Common myeloid progenitor, CD34-positive (primary cell): ENCODE data around the gene TRAPPC11.
A peak's percentile ranks its signal among the peaks of the same experiment; 100 is the strongest.
"Not testable (repeated sequence)": the region's sequence is repeated elsewhere in the genome, so short reads cannot be mapped to it uniquely, and the experiment has no call there.

ENCODE experiments used
- CTCF ChIA-PET: fragments of 350-600 bp; sonication (Branson Sonifier 250); formaldehyde crosslinking; loops from one replicate; lab custom pipeline; 2021; ENCODE audit warnings: antibody characterized with exemption; lab: Charles Lee
- POLR2A ChIA-PET: fragments of 350-600 bp; sonication (Branson Sonifier 250); formaldehyde crosslinking; loops from one replicate; lab custom pipeline; 2021; ENCODE audit warnings: antibody characterized with exemption; lab: Charles Lee
- DNase-seq, 3 donors: peaks; one replicate each; pipeline versions ENCODE4 v3.0.0 to v3.0.0-alpha.2; 2013
- H3K27ac ChIP-seq, 2 experiments: 1 replicate in 1 of 2; 2 replicates in 1 of 2; pipeline ENCODE4 v1.7.0; 2013; ENCODE audit warnings: inconsistent platforms in 2 of 2, low read length in 2 of 2, mild to moderate bottlenecking in 2 of 2, low read depth in 1 of 2, moderate library complexity in 1 of 2; ENCODE audit not compliant: severe bottlenecking in 2 of 2, insufficient read depth in 1 of 2, poor library complexity in 1 of 2
- H3K27me3 ChIP-seq, 5 experiments: replicated peaks in 2 of 5; 1 replicate in 3 of 5; 2 replicates in 2 of 5; pipeline versions ENCODE4 v1.6.1 to v1.7.0; 2013; ENCODE audit warnings: low read length in 4 of 5, mild to moderate bottlenecking in 2 of 5, moderate library complexity in 2 of 5, inconsistent platforms in 1 of 5; ENCODE audit not compliant: insufficient read depth in 5 of 5, control insufficient read depth in 4 of 5
- H3K36me3 ChIP-seq, 4 experiments: 1 replicate in 2 of 4; 2 replicates in 2 of 4; pipeline versions ENCODE4 v1.6.1 to v1.7.0; 2013; ENCODE audit warnings: low read length in 3 of 4, control low read depth in 1 of 4, mild to moderate bottlenecking in 1 of 4; ENCODE audit not compliant: control insufficient read depth in 4 of 4, insufficient read depth in 4 of 4
- H3K4me1 ChIP-seq, 4 experiments: 1 replicate in 3 of 4; 2 replicates in 1 of 4; pipeline versions ENCODE4 v1.6.1 to v1.7.1; 2013; ENCODE audit warnings: low read length in 3 of 4, mild to moderate bottlenecking in 3 of 4, control low read depth in 1 of 4, inconsistent platforms in 1 of 4, moderate library complexity in 1 of 4; ENCODE audit not compliant: control insufficient read depth in 4 of 4, insufficient read depth in 4 of 4; ENCODE audit errors: control extremely low read depth in 1 of 4
- H3K4me3 ChIP-seq, 7 experiments: 1 replicate in 4 of 7; 2 replicates in 3 of 7; pipeline versions ENCODE4 v1.5.1 to v1.7.0; 2013; ENCODE audit warnings: mild to moderate bottlenecking in 7 of 7, low read length in 6 of 7, moderate library complexity in 6 of 7, inconsistent platforms in 2 of 7, low read depth in 2 of 7, control low read depth in 1 of 7; ENCODE audit not compliant: insufficient read depth in 4 of 7, control insufficient read depth in 1 of 7; ENCODE audit errors: extremely low read depth in 1 of 7
- H3K9me3 ChIP-seq, 5 experiments: 1 replicate in 4 of 5; 2 replicates in 1 of 5; pipeline versions ENCODE4 v1.6.1 to v1.7.1; 2013; ENCODE audit warnings: low read length in 4 of 5, mild to moderate bottlenecking in 2 of 5, inconsistent platforms in 1 of 5, low read depth in 1 of 5, moderate library complexity in 1 of 5; ENCODE audit not compliant: control insufficient read depth in 4 of 5, insufficient read depth in 2 of 5; ENCODE audit errors: control extremely low read depth in 1 of 5
- WGBS: methylation state at CpG from one replicate; pipeline ENCODE4 v1.1.5; 2013; ENCODE audit not compliant: insufficient coverage; 5-methylcytosine and 5-hydroxymethylcytosine counted together

TRAPPC11 gene

GRCh38 chr4:183725585-183725984 is 66.5 kb downstream of the TRAPPC11 start:
- 63% methylated on average over 3 of the region's 5 CpGs for WGBS
- H3K36me3 ChIP-seq, CTCF ChIA-PET, H3K9me3 ChIP-seq, H3K27me3 ChIP-seq, H3K4me3 ChIP-seq, H3K27ac ChIP-seq: not testable (repeated sequence)
- H3K4me1 ChIP-seq, result peaks cover 1 to 20% (median 14%) of the 10 kb centered on the region in 4 experiments
- peak in 1 of 3 donors; percentile 5 for DNase-seq
- POLR2A ChIA-PET, result interaction anchor here (0.9 to 1.0 kb wide), 2 partner anchors 28 to 40 kb away, joined by 3 to 4 read pairs; no protein-coding TSS in a partner anchor

- no peak for DNase-seq
- Histone ChIP-seq H3K9me3 (no peaks in the 10 kb centered on the region), H3K4me1 (peaks cover 0 to 11% (median 8%) of the 10 kb centered on the region in 4 experiments), H3K4me3 (no peak overlapping the region), H3K27me3 (peaks cover 0 to 2% (median 0%) of the 10 kb centered on the region in 5 experiments), H3K36me3 (no peaks in the 10 kb centered on the region), H3K27ac (no peak overlapping the region)
- POLR2A ChIA-PET, result no interaction called here
- CTCF ChIA-PET, result interaction anchor here (0.5 to 1.3 kb wide), 2 partner anchors 15 to 18 kb away, joined by 3 to 5 read pairs; no protein-coding TSS in a partner anchor
- WGBS, result 100% methylated on average over 2 of the region's 5 CpGs
These were observed 68.4 kb downstream of the TRAPPC11 start for GRCh38 chr4:183727482-183727881.

GRCh38 chr4:183728223-183729068 is 69.4 kb downstream of the TRAPPC11 start:
- no peaks in the 10 kb centered on the region for H3K36me3 ChIP-seq
- peaks cover 0 to 4% (median 0%) of the 10 kb centered on the region in 5 experiments for H3K27me3 ChIP-seq
- H3K4me1 ChIP-seq, result peaks cover 0 to 3% (median 2%) of the 10 kb centered on the region in 4 experiments
- 86% methylated on average over 19 of the region's 22 CpGs for WGBS
- DNase-seq, result no peak
- H3K27ac ChIP-seq, result no peak overlapping the region
- no peaks in the 10 kb centered on the region for H3K9me3 ChIP-seq
- H3K4me3 ChIP-seq, result no peak overlapping the region
- ChIA-PET CTCF (interaction anchor here (0.5 to 1.3 kb wide), 2 partner anchors 14 to 19 kb away, joined by 3 to 5 read pairs; no protein-coding TSS in a partner anchor), POLR2A (no interaction called here)

- no peaks in the 10 kb centered on the region for H3K9me3 ChIP-seq
- DNase-seq, result no peak
- H3K27me3 ChIP-seq, result peaks cover 0 to 4% (median 0%) of the 10 kb centered on the region in 5 experiments
- H3K4me3 ChIP-seq, result no peak overlapping the region
- H3K36me3 ChIP-seq, result no peaks in the 10 kb centered on the region
- CTCF ChIA-PET, result no interaction called here
- no peak overlapping the region for H3K27ac ChIP-seq
- H3K4me1 ChIP-seq, result no peaks in the 10 kb centered on the region
- no CpG with 5 or more reads among the region's 5 CpGs for WGBS
- POLR2A ChIA-PET, result no interaction called here
These were observed 69.9 kb downstream of the TRAPPC11 start for GRCh38 chr4:183729069-183729406.

- Histone ChIP-seq H3K4me3 (no peak overlapping the region), H3K27me3 (peaks cover 0 to 4% (median 0%) of the 10 kb centered on the region in 5 experiments), H3K9me3 (no peaks in the 10 kb centered on the region), H3K27ac (no peak overlapping the region), H3K4me1 (no peaks in the 10 kb centered on the region), H3K36me3 (no peaks in the 10 kb centered on the region)
- no peak for DNase-seq
- ChIA-PET POLR2A (no interaction called here), CTCF (no interaction called here)
- WGBS, result 93% methylated on average over 12 of the region's 13 CpGs
These were observed 70.6 kb downstream of the TRAPPC11 start for GRCh38 chr4:183729430-183730328.

GRCh38 chr4:183732296-183732695 is 73.2 kb downstream of the TRAPPC11 start:
- Histone ChIP-seq H3K9me3 (no peaks in the 10 kb centered on the region), H3K4me1 (no peaks in the 10 kb centered on the region), H3K27ac (no peak overlapping the region), H3K36me3 (no peaks in the 10 kb centered on the region), H3K27me3 (peaks cover 0 to 4% (median 0%) of the 10 kb centered on the region in 5 experiments), H3K4me3 (no peak overlapping the region)
- CTCF ChIA-PET, result no interaction called here
- WGBS, result 88% methylated on average over 7 of the region's 8 CpGs
- no peak for DNase-seq
- POLR2A ChIA-PET, result no interaction called here
